NCI-H1105 treated with DMSO at 0.1 percent for 48 hours (cell line): ENCODE data around the gene TNRC6C.

Experiments used
- DNase-seq: peaks from one replicate; lab custom pipeline; 2025; lab: John Stamatoyannopoulos, UW

The TNRC6C gene

GRCh38 chr17:78082355-78082872 is 123.9 kb downstream of the TNRC6C start:
- DNase-seq = peak; percentile 40

GRCh38 chr17:78082988-78083387 is 124.5 kb downstream of the TNRC6C start:
- peak; percentile 88 for DNase-seq

- no peak for DNase-seq
These were observed 128.2 kb downstream of the TNRC6C start for GRCh38 chr17:78086740-78087139.

DNA sequence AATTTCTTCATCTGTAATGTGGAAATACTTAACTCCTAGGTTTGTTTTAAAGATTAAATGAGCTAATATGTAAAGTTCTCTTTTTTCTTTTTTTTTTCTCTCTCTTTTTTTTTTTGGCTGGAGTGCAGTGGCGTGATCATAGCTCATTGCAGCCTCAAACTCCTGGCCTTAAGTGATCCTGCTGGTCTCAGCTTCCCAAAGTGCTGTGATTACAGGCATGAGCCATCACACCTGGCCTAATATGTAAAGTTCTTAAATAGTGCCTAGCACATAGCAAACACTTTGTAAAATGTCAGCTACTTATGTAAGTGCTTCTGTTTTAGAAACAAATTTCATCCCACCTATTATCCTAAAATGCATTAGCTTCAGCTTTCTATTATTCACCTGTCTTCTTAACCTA is 130.0 kb downstream of the TNRC6C start:
- DNase-seq = no peak

DNA sequence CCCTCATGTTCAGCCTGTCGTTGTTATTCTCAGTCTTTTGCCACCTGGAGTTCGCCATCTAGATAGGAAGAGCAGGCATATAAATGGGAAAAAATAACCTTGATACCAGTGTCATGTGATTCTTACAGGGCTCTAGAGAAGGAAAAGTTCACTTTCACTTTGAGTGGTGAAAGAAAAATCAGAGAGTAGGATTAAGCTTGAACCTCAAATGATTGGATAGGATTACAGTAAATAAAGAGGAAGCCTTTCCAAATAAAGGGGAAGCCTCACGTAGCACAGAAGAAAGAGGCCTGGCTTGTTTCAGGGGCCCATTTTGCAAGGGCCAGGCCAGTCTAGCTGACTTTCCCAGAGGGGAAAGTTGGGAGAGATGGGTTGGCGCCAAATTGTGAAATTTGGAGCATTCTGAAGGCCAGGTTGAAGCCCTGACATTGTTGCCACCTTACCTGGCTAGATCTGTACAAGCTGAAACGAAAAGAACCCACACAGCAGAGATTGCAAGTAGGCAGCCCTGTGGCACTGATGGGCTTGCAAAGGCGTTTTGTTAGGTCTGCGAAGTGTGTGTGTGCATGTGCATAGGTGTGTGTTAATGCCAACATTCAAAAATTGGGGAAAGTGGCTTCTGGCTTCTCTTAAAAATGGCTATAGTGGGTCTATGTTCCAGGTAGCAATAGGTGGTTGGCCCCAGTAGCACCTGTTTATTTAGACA is 131.2 kb downstream of the TNRC6C start:
- DNase-seq = no peak

- no peak for DNase-seq
These were observed 134.4 kb downstream of the TNRC6C start for GRCh38 chr17:78092794-78093324.

GRCh38 chr17:78095035-78095434 is 136.5 kb downstream of the TNRC6C start:
- no peak for DNase-seq

GRCh38 chr17:78096093-78096492 is 137.6 kb downstream of the TNRC6C start:
- no peak for DNase-seq

GRCh38 chr17:78101112-78101511 is 142.6 kb downstream of the TNRC6C start:
- DNase-seq = no peak

DNA sequence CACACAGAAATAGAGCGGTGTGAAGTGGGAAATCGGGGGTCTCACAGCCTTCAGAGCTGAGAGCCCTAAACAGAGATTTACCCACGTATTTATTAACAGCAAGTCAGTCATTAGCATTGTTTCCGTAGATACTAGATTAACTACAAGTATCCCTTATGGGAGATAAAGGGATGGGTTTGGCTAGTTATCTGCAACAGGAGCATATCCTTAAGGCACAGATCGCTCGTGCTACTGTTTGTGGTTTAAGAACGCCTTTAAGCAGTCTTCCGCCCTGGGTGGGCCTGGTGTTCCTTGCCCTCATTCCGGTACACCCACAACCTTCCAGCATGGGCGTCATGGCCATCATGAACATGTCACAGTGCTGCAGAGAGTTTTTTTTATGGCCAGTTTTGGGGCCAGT is 143.0 kb downstream of the TNRC6C start:
- DNase-seq = no peak

GRCh38 chr17:78103311-78103710 is 144.8 kb downstream of the TNRC6C start:
- no peak for DNase-seq

GRCh38 chr17:78104540-78104941 is 146.0 kb downstream of the TNRC6C start:
- DNase-seq = no peak

- no peak for DNase-seq
These were observed 146.6 kb downstream of the TNRC6C start for GRCh38 chr17:78105101-78105500.

DNA sequence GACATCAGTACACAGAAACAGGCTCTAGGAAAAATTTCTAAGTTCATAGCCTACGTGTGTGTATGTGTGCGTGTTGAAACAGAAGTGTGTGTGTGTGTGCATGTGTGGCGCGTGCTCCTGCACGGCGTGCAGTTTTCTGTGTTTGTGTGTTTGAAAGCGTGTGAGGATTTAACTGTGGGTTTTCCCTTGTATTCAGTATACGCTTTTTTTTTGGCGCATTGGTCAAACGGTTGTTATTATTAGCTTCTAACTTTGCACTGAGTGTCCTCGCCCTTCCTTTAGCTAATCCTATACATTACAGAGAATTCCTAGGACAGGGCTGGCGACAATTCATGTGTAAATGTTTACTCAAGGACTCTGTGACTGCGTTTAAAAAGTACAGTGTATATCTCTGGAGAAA is 147.0 kb downstream of the TNRC6C start:
- no peak for DNase-seq

DNA sequence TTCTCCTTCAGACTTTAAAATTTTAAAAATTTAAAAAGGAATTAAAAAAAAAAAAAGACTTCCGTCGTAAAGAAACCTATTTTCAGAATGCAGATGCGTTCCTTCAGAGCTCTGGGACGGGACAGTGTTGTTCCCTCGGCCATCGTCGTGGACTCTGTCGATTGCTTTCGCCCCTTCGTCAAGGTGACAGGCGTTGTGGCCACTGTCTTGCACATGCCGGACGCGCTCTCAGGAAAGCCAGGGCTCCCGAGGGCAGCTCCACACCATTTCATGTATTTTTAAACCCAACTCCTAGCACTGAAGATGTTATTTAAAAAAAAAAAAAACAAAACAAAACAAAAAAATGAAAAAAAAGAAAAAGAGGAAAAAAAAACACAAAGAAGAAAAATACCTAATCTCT is 147.7 kb downstream of the TNRC6C start:
- DNase-seq = no peak

DNA sequence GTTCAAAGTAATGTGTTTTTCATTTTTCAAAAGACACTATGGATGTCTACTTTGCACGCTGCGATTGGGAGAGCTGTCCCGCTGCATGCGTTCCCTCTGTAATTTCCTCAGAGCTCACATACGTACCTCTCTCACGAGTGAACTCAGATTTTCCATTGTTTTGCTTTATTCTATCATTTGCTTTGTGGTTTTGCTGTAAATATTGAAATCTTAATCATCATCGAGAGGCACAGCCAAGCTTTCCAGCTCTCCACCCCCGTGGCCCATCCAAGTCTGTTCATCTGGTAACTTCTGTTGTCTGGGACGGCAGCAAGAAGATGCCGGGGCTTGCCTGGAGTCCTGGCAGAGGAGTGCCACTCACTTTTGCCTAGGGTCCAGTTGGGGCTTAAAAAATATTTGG is 149.0 kb downstream of the TNRC6C start:
- DNase-seq = no peak

GRCh38 chr17:78107976-78108725 is 149.6 kb downstream of the TNRC6C start:
- DNase-seq = no peak

- no peak for DNase-seq
These were observed 150.4 kb downstream of the TNRC6C start for GRCh38 chr17:78108726-78109488.

- no peak for DNase-seq
These were observed 150.9 kb downstream of the TNRC6C start for GRCh38 chr17:78109489-78109761.

- no peak for DNase-seq
These were observed 152.0 kb downstream of the TNRC6C start for GRCh38 chr17:78110363-78111015.

DNA sequence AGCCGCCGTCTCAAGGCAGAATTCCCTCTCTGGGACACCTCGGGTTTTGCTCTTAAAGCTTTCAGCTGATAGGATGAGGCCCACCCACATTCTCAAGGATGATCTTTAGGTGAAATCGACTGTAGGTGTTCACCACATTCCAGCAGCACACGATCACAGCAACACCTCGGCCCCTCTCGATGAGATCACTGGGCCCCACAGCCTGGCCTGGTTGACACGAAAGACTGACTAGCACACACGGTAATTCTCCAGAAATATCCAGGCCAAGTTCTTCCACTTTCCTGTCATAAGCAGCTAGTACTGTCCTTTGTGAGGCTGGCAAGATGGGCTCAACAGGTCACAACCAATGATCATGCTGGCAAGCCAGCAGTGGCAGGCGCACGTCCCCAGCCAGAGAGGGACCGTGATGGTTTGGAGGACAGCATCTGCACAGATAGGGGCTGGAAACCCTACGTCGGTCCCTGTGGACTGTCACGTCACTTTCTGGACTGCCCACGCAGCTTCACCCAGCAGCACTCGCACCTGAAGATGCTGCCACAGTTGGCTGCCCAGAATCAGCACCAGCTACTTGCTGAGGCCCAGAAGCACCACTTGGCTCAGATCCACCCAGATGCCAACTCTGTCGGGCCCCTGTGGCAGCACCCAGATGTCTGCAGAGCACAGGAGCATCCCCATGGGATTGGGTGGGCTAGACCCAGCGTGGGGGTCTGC is 152.7 kb downstream of the TNRC6C start:
- no peak for DNase-seq
